Measurements from ENCODE around the gene ZCCHC14. TPM values are rescaled to one million over a fixed set of nuclear protein-coding genes. Genes with fewer than 3 reads are reported as not detected.
"Not testable (repeated sequence)": the region's sequence is repeated elsewhere in the genome, so short reads cannot be mapped to it uniquely, and the experiment has no call there.

The ZCCHC14 gene
- total RNA-seq, 2 donors from 2014 or later, result 30.3 to 30.7 TPM

DNA sequence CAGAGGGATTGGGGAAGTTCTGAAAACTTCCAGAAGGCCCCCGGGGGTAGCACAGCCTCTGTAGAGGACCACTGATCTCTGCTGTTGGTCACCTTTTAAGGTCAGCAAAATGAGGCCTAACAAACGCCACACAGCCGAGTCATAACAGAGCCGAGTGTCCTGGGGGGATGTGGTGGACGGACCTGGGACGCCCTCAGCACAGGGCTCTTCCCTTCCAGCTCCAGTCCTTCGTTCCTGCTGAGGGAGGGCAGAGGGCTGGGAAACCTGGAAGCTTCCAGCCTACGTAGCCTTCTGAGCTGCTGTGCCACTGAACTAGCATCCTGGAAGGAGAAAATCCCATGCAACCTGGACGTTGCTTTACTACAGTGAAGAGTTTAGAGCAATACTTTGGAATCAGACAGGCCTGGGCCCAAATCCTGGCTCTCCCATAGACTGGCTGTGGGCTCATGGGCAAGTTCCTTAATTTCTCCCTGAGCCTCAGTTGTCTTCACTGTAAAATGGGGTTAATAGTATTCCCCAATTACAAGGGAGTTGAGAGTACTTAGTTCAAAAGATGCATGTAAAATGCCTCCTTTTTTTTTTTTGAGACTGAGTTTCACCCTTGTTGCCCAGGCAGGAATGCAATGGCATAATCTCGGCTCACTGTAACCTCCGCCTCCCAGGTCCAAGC lies 34.4 kb upstream of the ZCCHC14 start:
- ATAC-seq, result no peak
- intact Hi-C loops (cut with DNase I, micrococcal nuclease), result no loop called here
- DNase-seq, result no peak

DNA sequence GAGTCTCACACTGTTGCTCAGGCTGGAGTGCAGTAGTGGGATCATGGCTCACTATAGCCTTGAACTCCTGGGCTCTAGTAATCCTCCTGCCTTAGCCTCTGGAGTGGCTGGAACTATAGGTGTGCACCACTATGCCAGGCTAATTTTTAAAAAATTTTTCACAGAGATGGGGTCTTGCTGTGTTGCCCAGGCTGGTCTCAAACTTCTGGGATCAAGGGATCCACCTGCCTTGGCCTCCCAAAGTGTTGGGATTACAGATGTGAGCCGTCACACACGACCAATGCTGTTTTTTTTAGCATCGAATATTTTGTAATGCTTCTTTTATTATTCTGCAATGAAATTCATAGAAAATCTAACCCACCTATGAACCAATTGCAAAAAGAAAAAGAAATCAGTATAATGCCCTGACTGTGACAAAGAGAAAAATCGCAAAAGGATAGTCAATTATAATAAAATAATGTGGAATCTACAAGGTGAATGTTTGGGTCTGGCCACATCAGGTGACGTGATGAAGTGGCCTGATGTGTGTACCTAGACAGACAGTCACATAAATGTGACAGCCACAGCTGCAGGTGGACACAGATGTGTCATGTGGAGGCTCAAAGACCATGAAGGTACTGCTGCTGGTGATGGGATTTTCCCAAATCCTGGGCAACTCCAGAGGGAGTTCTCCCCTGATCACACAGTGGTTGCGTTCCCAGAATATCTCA lies 33.6 kb upstream of the ZCCHC14 start:
- intact Hi-C loops (cut with DNase I, micrococcal nuclease), result no loop called here
- ATAC-seq (no peak), DNase-seq (no peak)

DNA sequence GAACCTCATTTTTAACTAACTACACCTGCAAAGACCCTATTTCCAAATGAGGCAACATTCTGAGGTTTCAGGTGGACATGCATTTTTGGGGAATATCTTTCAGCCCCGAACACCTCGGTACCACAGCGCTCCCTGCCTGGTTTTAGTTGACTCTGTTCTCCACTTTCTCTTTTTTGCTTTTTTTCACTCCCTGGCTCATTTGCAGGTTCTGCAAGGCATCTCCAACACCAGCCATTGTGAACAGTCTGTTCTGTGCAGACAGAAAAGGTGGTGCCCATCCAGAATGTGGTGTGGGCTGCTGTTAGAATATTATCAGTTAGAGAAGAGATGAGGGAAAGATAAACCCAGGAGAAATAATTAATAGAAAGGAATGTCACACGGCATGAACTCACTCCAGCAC lies 32.5 kb upstream of the ZCCHC14 start:
- DNase-seq, result no peak
- no peak for ATAC-seq
- intact Hi-C loops (cut with DNase I, micrococcal nuclease), result no loop called here

DNA sequence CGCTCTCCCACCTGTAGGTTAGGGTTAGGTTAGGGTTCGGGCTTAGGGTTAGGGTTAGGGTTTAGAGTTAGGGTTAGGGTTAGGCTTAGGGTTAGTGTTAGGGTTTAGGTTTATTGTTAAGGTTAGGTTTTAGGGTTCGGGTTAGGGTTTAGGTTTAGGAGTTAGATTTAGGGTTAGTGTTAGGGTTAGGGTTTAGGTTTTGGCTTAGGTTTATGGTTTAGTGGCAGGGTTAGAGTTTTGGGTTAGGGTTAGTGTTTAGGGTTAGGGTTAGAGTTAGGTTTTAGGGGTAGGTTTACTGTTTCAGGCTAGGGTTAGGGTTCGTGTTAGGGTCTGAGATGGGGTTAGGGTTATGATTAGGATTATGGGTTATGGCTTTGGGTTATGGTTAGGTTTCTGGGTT lies 31.6 kb upstream of the ZCCHC14 start:
- intact Hi-C loops (cut with DNase I, micrococcal nuclease), result no loop called here
- DNase-seq (no peak), ATAC-seq (no peak)

DNA sequence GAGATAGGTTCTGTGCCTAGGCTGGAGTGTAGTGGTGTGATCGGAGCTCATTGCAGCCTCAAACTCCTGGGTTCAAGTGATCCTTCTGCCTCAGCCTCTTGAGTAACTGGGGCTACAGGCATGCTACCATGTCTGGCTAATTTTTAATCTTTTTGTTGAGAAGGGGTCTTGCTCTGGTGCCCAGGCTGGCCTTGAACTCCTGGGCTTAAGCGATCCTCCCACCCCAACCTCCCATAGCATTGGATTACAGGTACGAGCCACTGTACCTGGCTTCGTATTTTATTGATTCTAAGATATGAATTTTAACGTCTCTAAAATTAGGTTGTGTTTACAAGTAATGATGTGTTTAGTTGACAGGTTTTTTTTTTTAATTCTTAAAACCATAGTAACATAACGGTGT lies 30.8 kb upstream of the ZCCHC14 start:
- DNase-seq; intact Hi-C loops (cut with DNase I, micrococcal nuclease); ATAC-seq: not testable (repeated sequence)

DNA sequence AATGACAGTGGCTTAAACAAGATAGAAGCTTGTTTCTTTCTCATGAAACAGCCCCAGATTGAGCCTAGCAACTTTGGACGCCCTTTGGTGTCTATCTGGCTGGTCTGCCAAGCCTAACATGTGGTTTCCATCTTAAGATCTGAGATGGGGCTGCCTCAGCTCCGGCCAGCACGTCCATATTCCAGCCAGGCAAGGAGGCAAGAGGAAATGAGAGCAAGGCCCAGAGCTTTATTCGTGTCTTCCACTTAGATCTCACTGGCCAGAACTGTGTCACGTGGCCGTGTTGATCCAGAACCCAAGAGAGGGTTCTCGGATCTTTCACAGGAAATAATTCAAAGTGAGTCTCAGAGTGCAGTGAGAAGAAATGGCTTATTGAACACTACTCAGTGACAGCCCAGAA lies 28.9 kb upstream of the ZCCHC14 start:
- not testable (repeated sequence) for DNase-seq

DNA sequence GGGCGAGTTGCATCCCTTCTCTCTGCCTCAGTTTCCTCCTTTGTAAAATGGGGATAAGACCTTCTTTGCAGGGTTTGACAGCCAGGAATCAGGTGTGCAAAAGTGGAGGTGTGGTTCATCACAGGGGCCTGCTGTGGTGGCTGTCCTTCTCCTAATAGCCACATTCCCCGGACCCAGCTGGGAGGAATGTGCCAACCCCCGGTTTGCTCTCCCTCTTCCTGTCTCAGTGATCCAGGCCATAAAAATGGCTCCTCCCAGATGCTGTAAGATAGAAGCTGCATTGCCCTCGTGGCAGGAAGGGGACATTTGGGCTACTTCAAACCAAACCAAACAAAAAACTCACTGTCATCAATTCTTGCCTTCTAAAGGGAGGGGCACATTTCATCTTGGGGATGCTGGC lies 26.3 kb upstream of the ZCCHC14 start:
- DNase-seq; ATAC-seq; intact Hi-C loops (cut with DNase I, micrococcal nuclease): not testable (repeated sequence)

More for the DNA sequence above, 28.9 kb upstream of the ZCCHC14 start:
- intact Hi-C loops (cut with DNase I, micrococcal nuclease); ATAC-seq: not testable (repeated sequence)

DNA sequence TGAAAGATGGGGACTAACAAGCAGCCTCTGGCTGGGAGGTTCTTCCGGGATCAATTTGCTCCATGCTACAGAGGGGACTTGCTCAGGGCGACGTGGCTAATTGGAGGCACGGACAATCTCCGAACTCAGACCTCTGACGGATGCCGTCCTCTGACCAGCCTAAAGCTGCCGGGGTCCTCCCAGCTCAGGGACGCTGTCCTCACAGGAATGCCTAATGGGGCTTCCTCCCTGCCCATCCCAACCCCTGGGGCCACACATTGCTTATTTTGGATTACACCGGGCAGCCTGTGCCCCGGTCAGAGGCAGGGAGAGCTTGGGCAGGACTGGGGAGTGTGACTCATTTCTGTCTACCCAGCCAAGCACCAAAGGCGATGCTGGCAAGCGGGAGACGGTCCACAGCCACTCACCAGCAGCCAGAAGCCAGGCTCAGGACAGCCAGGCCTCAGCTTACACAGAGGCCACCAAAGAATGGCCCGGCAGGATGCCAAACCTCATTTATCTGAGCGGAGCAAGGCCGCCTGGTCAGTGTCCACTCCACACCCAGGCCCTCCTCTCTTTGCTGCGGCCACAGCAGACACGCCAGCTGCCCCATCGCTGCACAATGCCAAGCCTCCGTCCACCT lies 25.7 kb upstream of the ZCCHC14 start:
- ATAC-seq, result peak; percentile 24
- intact Hi-C loops (cut with DNase I, micrococcal nuclease), result not testable (repeated sequence)
- DNase-seq, result peak; percentile 44 to 49

DNA sequence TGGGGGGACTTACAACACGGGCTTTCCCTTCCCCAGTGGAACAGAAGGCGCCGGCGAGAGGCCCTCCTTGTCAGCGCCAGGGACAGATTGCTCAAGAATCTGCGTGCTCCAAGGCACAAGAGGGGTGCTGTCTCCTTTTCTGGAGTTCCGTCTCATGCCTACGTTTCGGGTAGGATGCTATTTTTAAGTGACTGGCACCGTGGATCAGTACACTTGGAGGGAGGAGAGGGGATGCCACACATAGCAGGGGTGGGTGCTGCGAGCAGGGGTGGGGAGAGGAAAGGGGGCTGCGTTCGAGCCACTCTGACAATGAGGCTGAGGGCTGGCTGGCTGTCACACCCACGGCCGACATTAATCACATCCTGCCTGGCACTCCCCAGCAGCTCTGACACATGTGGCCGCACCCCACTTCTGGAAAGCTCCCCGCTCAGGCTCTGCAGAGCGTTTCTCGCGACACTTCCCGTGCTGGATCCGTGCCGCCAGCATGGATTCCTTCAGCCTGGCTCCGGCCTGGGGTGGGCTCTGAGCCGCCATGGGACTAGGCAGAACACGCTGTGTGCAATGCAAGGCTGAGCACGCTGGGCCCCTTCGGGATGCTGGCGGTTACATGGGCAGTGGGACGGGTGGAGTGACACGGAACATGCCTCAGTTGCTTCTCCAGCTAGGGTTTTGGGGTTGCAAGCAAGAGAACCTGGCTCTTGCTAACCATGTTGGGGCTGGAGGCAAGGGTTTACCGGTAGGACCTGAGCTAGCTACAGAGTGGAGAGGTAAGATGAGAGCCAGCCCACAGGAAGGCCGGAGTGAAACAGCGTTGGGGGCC lies 25.0 kb upstream of the ZCCHC14 start:
- ATAC-seq; DNase-seq; intact Hi-C loops (cut with DNase I, micrococcal nuclease): not testable (repeated sequence)

DNA sequence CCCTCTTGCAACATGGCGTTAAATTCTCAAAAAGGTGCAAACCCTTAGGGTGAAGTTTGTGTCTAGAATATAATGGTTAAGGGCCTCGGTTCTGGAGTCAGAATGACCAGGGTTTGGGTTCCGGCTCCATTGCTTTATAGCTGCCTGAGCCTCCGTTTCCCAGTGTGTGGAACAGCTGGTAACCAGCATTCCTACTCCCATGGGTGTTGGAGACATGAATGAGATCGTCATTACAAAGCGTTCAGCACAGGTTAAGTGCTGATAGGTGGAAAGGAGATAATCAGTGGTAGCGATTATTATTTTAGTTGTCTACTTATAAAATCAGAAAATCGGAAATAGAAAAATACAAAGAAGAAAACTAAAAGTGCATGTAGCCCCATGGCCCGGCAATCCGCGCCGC lies 23.5 kb upstream of the ZCCHC14 start:
- no peak for DNase-seq
- intact Hi-C loops (cut with DNase I, micrococcal nuclease), result no loop called here
- no peak for ATAC-seq

DNA sequence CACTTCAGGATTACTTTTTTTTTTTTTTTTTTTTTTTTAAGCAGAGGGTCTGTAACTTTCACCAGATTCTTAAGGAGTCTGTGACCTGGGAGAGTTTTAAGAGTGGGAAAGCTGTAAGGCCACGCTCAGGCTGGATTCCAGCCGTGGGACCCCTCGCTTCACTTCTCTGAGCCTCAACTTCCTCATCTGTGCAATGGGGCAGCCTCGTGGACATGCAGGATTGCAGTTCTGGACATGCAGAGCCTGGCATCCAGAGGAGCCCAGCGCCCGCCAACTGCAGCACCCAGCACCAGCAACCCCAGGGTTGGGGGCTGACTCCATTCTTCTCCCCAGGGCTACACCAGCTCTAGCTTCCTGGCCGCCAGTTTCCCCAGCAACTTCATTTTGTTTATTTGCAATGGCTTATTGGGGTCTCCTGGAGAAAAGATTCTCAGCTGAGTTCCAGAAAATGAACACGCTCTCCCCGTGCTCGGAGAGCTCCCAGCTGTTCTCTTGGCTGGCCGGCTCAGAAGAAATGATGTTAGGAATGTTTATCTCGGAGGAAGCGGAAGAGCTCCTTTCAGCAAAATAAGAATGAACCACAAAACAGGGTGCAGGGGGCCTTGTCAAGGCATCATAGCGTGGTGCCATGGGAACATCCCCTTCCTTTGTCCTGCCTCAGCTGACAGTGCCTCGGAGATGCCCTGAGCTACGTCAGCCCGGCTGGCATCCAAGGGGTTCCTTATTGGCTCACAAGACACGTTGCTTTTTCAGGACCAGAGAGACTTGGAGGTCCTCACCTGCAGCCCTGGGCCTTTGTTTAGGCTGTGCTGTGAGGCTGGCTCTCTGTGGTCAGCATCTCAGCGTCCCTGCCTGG lies 22.9 kb upstream of the ZCCHC14 start:
- ATAC-seq, result no peak
- intact Hi-C loops (cut with DNase I, micrococcal nuclease), result no loop called here
- no peak for DNase-seq

DNA sequence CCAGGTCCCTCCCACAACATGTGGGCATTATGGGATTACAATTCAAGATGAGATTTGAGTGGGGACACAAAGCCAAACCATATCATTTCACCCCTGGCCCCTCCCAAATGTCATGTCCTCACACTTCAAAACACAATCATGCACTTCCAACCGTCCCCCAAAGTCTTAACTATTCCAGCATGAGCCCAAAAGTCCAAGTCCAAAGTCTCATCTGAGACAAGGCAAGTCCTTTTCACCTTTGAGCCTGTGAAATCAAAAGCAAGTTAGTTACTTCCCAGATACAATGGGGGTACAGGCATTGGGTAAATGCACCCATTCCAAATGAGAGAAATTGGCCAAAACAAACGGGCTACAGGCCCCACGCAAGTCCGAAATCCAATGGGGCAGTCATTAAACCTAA lies 17.0 kb upstream of the ZCCHC14 start:
- ATAC-seq; DNase-seq; intact Hi-C loops (cut with DNase I, micrococcal nuclease): not testable (repeated sequence)

DNA sequence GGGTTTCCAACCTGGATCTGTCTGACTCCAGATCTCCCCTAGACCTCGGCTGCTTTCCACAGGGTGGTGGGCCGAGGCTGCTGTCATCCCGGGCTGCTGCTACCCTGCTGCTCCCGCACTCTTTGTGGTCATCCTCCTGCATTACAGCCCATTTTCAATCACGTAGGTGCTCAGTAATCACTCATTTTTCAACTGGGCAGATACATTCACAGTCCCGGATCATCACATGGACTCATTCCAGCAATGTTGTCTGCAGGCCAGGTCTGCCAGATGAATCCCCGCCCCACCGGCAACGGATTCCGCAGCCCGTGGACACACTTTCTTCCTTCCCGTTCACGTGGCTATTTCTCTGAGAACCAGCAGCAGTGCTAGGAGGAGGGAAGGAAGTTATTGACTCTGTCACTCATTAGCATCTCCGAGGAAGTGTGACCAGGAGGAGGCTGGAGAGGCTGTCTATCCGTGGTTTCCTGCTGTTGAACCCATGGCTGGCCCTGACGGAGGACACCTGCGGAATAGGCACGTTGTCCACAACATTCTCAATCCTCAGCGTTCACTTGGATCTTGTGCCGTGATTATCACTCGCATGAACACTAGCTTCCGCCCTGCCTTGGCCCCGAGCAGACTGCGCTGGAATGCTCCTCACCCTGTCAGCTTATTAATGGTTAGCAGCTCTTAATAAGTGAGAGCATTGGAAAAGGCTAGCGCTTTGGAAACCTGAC lies 14.7 kb upstream of the ZCCHC14 start:
- ATAC-seq, result peak; percentile 46
- no peak for DNase-seq
- intact Hi-C loops (cut with DNase I, micrococcal nuclease), result no loop called here

DNA sequence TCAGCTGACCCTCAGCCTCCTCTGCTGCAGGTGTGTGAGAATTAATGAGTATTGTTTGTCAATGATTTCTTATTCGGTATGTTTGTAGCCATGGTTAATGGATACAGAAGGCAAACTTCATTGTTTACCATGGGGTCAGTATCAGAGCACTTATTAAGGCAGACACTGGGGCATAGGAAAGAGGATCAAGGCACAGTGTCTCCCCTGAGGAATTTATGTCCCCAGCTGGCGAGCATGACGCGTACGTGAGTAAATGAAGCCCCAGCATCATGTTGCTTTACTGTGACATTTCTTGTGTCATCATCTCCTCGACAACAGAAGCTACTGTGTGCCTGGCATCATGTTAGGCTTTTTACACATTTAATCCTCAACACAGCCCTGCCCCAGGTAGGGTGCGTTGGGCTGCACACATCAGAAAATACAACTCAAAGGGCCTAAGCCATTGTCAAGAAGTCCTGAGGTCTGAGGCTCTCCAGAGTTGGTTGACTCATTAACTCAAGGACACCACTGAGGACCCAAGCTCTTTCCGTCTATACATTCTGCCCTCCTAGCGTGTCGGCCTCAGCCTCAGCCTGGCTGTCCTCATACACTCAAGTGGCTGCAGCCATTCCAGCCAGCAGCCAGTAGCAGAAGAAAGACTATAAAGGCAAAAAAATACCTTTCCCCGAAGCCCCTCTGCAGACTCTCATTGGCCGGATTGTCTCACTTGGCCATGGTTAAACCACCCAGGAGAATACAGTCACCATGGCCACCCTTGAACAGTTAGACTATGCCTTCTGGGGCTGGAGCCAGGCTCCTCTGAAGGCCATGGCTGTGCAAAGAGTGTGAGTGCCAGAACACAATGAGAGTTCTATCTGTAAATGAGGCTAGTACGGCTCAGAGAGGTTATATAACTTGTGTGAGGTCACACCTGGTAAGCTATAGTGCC lies 13.9 kb upstream of the ZCCHC14 start:
- intact Hi-C loops (cut with DNase I, micrococcal nuclease), result no loop called here
- ATAC-seq (peak; percentile 41), DNase-seq (no peak)

DNA sequence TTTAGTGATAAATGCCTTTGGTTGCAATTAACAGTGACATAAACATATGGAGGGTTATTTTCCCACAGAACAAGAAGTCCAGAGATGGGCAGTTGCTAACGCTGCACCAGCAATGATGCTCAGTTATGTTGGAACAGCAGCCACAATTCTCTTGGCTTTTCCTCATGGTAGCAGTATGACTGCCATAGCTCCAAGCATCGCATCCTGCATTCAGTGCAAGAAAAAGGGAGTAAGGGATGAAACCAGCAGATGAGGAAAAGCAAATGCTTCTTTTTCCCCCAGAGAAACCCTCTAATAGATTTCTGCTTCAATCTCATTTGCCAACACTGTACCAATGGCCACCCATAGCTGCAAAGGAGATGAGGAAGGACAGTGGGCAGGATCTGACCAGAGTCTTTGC lies 13.0 kb upstream of the ZCCHC14 start:
- ATAC-seq (no peak), DNase-seq (no peak)
- intact Hi-C loops (cut with DNase I, micrococcal nuclease), result no loop called here

DNA sequence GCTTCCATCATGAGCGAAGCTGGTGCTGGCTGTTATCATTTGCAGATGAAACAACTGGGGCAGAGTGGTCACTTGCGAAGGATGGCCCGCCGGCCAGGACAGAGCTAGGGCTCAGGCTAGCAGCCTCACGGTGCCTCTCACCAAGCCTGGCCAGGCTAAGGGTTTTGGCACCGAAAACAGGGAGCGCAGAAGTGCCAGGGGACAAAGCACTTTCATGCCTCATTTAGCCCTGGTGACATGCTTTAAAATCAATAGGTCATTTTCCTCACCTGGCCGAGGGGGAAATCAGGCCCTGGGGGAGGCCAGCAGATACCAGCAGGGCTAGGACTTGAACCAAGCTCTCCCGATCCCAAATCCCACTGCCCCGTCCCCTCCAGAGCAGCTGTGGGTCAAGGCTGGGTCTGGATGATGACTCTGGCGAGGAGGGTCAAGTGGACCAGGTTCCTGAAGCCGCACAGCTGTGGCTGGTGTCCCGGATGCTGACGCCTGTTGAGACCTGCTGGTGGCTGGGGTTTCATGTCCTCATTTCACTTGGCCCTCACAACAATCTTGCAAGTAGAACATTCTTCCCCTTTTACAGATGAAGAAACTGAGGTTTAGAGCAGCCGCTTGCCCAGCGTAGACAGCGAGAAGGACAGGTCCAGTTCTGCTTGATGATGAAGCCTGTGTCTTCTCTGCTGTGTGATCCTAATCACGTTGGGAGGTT lies 10.6 kb upstream of the ZCCHC14 start:
- intact Hi-C loops (cut with DNase I, micrococcal nuclease); ATAC-seq; DNase-seq: not testable (repeated sequence)

All from left colon (tissue), 2 donors.